Activated B cell treated with CpG ODN at 0.5 μM for 24 hours (primary cell): Measurements from ENCODE around the gene CST11. TPM values are rescaled to one million over a fixed set of nuclear protein-coding genes. Genes with fewer than 3 reads are reported as not detected.

ENCODE experiments used
- ATAC-seq: fragments of 200-7000 bp; cut with Tn5 transposase; one replicate; pipeline ENCODE4 v1.10.0; 2021; ENCODE audit warnings: low read depth, mild to moderate bottlenecking, moderate library complexity
- CTCF ChIA-PET: fragments of 350-600 bp; sonication (Branson Sonifier 250); formaldehyde crosslinking; loops from one replicate; lab custom pipeline; 2021; ENCODE audit warnings: antibody characterized with exemption; lab: Charles Lee
- POLR2A ChIA-PET: fragments of 350-600 bp; sonication (Branson Sonifier 250); formaldehyde crosslinking; loops from one replicate; lab custom pipeline; 2021; ENCODE audit warnings: antibody characterized with exemption; lab: Charles Lee
- DNase-seq: peaks from one replicate; pipeline ENCODE4 v3.0.0; 2022
- H3K27ac Mint-ChIP-seq: one replicate; pipeline ENCODE4 v1.8.0; 2020; ENCODE audit warnings: mixed read lengths
- H3K27me3 Mint-ChIP-seq: one replicate; pipeline ENCODE4 v1.8.0; 2021; ENCODE audit warnings: mixed read lengths
- H3K36me3 Mint-ChIP-seq: one replicate; pipeline ENCODE4 v1.8.0; 2021; ENCODE audit warnings: low read depth, mixed read lengths
- H3K4me1 Mint-ChIP-seq: one replicate; pipeline ENCODE4 v1.8.0; 2021; ENCODE audit warnings: mixed read lengths
- H3K4me3 Mint-ChIP-seq: one replicate; pipeline ENCODE4 v1.8.0; 2020; ENCODE audit warnings: mild to moderate bottlenecking, mixed read lengths
- H3K9me3 Mint-ChIP-seq: one replicate; pipeline ENCODE4 v1.8.0; 2020; ENCODE audit warnings: mixed read lengths
- CTCF ChIP-seq: fragments of 200-600 bp; IDR thresholded peaks from one replicate; pipeline ENCODE4 v1.8.0; 2022; ENCODE audit warnings: antibody characterized with exemption, mild to moderate bottlenecking
- intact Hi-C: fragments of 100-400 bp; cut with micrococcal nuclease; formaldehyde crosslinking; loops from one replicate; pipeline ENCODE4 v1.15.1; 2024
- total RNA-seq: library from RNA; stranded (reverse); gene quantifications from 2 replicates; pipeline ENCODE4 v1.2.3, GENCODE V29; 2022

Gene CST11
- total RNA-seq, 1 donor from 2014 or later = not detected

- CTCF ChIA-PET = no interaction called here
Observed at GRCh38 chr20:23415959-23416583, 36.6 kb downstream of the CST11 start.

GRCh38 chr20:23415555-23415954, 37.1 kb downstream of the CST11 start:
- CTCF ChIA-PET = no interaction called here
- H3K27ac Mint-ChIP-seq = no peak overlapping the region
- POLR2A ChIA-PET = no interaction called here

More at GRCh38 chr20:23415959-23416583, 36.6 kb downstream of the CST11 start:
- no peak overlapping the region for H3K27ac Mint-ChIP-seq
- H3K36me3 Mint-ChIP-seq = peaks cover 2% of the 10 kb centered on the region
- no peaks in the 10 kb centered on the region for H3K9me3 Mint-ChIP-seq
- no peaks in the 10 kb centered on the region for H3K27me3 Mint-ChIP-seq
- ATAC-seq (no peak), DNase-seq (no peak)
- POLR2A ChIA-PET = no interaction called here
- intact Hi-C loops = no loop called here
- TF ChIP-seq CTCF = no peak
- peaks cover 16% of the 10 kb centered on the region for H3K4me1 Mint-ChIP-seq
- H3K4me3 Mint-ChIP-seq = no peak overlapping the region

GRCh38 chr20:23414526-23415188, 38.0 kb downstream of the CST11 start:
- H3K4me1 Mint-ChIP-seq = peaks cover 10% of the 10 kb centered on the region
- CTCF ChIA-PET = no interaction called here

More at GRCh38 chr20:23415555-23415954, 37.1 kb downstream of the CST11 start:
- no peak overlapping the region for H3K4me3 Mint-ChIP-seq
- intact Hi-C loops = no loop called here
- TF ChIP-seq CTCF = no peak
- peaks cover 2% of the 10 kb centered on the region for H3K36me3 Mint-ChIP-seq
- no peak for ATAC-seq
- DNase-seq = no peak
- H3K4me1 Mint-ChIP-seq = peaks cover 16% of the 10 kb centered on the region
- H3K9me3 Mint-ChIP-seq = no peaks in the 10 kb centered on the region
- no peaks in the 10 kb centered on the region for H3K27me3 Mint-ChIP-seq

GRCh38 chr20:23413862-23414422, 38.7 kb downstream of the CST11 start:
- no peaks in the 10 kb centered on the region for H3K27me3 Mint-ChIP-seq
- no peaks in the 10 kb centered on the region for H3K36me3 Mint-ChIP-seq
- no peak overlapping the region for H3K27ac Mint-ChIP-seq
- TF ChIP-seq CTCF = no peak
- intact Hi-C loops = no loop called here
- ChIA-PET POLR2A (no interaction called here), CTCF (no interaction called here)
- DNase-seq (no peak), ATAC-seq (no peak)
- no peak overlapping the region for H3K4me3 Mint-ChIP-seq
- no peaks in the 10 kb centered on the region for H3K9me3 Mint-ChIP-seq
- H3K4me1 Mint-ChIP-seq = peaks cover 8% of the 10 kb centered on the region

More at GRCh38 chr20:23414526-23415188, 38.0 kb downstream of the CST11 start:
- ATAC-seq (no peak), DNase-seq (no peak)
- H3K36me3 Mint-ChIP-seq = no peaks in the 10 kb centered on the region
- TF ChIP-seq CTCF = no peak
- POLR2A ChIA-PET = no interaction called here
- no peaks in the 10 kb centered on the region for H3K9me3 Mint-ChIP-seq
- H3K4me3 Mint-ChIP-seq = no peak overlapping the region
- intact Hi-C loops = no loop called here
- no peaks in the 10 kb centered on the region for H3K27me3 Mint-ChIP-seq
- H3K27ac Mint-ChIP-seq = no peak overlapping the region

GRCh38 chr20:23412026-23412425, 40.6 kb downstream of the CST11 start:
- intact Hi-C loops = no loop called here
- TF ChIP-seq CTCF = no peak
- Mint-ChIP-seq H3K27me3 (no peaks in the 10 kb centered on the region), H3K27ac (no peak overlapping the region), H3K36me3 (no peaks in the 10 kb centered on the region), H3K4me1 (peaks cover 23% of the 10 kb centered on the region), H3K9me3 (no peaks in the 10 kb centered on the region), H3K4me3 (no peak overlapping the region)
- ChIA-PET POLR2A (no interaction called here), CTCF (interaction anchor here (1.1 kb wide), 1 partner anchor 9 kb away, joined by 4 read pairs; the partner anchor contains the start of gene NAPB)
- DNase-seq = no peak
- no peak for ATAC-seq
